Measurements from ENCODE around the gene RASIP1. TPM values are rescaled to one million over a fixed set of nuclear protein-coding genes. Genes with fewer than 3 reads are reported as not detected.
A peak's percentile ranks its signal among the peaks of the same experiment; 100 is the strongest.

Gene RASIP1
- total and polyA plus RNA-seq, 4 donors, result 1.8 to 31.2 (median 9.4) TPM

GRCh38 chr19:48676487-48676886 is 63.9 kb downstream of the RASIP1 start:
- no peak overlapping the region for H3K27ac ChIP-seq (ENCODE audit: low read depth in 1 of 2, low read length in 2 of 2)
- ATAC-seq (ENCODE audit: low FRiP score) (no peak), DNase-seq (no peak)
- 92 to 94% methylated on average over 17 of the region's 17 CpGs for WGBS, 2 donors
- intact Hi-C loops (cut with DNase I), result no loop called here
- no peak overlapping the region for H3K4me3 ChIP-seq (ENCODE audit: low read length in 2 of 2)
- H3K9me3 ChIP-seq (ENCODE audit: control insufficient read depth, low read length), result no peaks in the 10 kb centered on the region
- H3K27me3 ChIP-seq (ENCODE audit: control insufficient read depth in 1 of 2, insufficient read depth in 2 of 2, low read length in 1 of 2), result no peaks in the 10 kb centered on the region
- no peaks in the 10 kb centered on the region for H3K4me1 ChIP-seq (ENCODE audit: control insufficient read depth in 1 of 2, insufficient read depth in 2 of 2, low read length in 2 of 2)
- H3K36me3 ChIP-seq (ENCODE audit: control insufficient read depth in 1 of 2, insufficient read depth in 2 of 2, low read length in 1 of 2), result no peaks in the 10 kb centered on the region

DNA sequence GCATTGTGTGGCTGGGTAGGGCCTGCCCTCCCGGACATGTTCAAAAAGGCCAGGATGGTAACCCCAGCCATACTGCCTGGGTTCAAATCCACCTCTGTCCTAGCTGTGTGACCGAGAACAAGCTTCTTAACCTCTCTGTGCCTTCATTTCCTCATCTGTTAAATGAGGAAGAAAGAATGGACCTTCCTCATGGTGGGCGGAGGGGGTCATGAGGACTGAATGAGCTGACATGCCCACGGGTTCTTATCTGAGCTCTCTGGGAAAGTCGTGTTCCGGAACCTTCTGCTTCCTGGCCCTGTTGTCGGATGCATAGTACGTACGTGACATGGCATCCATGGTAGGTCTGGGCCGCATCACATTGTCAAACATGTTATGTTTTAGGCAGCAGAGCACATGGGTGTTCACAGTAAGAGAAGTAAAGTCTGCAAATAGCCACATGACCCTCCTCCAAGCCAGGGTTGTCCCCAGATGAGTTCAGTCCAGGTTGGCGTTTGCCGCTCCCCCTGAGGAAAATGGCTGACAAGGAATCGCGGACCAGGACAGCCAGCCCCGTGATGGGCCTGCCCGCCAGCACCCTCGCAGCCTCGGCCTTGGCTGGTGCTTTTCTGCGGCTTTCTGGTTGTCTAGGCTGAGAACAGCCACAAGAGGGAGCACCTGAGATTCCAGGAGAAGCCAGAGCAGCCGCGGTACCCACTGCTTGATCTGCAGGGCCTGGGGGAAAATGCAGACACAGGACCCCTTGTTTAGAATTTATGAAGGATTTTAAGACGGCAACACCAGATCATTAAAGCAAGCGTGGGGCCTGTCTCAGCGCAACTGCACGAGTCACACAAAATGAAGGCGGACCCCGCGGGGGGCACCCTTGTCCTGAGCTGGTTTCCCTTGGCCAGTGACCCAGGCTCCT is 65.2 kb downstream of the RASIP1 start:
- Histone ChIP-seq H3K9me3 (ENCODE audit: control insufficient read depth, low read length) (no peaks in the 10 kb centered on the region), H3K4me3 (ENCODE audit: low read length in 2 of 2) (no peak overlapping the region), H3K4me1 (ENCODE audit: control insufficient read depth in 1 of 2, insufficient read depth in 2 of 2, low read length in 2 of 2) (no peaks in the 10 kb centered on the region), H3K27me3 (ENCODE audit: control insufficient read depth in 1 of 2, insufficient read depth in 2 of 2, low read length in 1 of 2) (no peaks in the 10 kb centered on the region), H3K36me3 (ENCODE audit: control insufficient read depth in 1 of 2, insufficient read depth in 2 of 2, low read length in 1 of 2) (no peaks in the 10 kb centered on the region), H3K27ac (ENCODE audit: low read depth in 1 of 2, low read length in 2 of 2) (no peak overlapping the region)
- DNase-seq (peak; percentile 87 to 88), ATAC-seq (ENCODE audit: low FRiP score) (peak; percentile 83)
- WGBS, 2 donors, result 32 to 33% methylated on average over 28 of the region's 28 CpGs
- intact Hi-C loops (cut with DNase I), result no loop called here

- WGBS, 2 donors, result 87 to 88% methylated on average over 19 of the region's 19 CpGs
- intact Hi-C loops (cut with DNase I), result no loop called here
- no peak for DNase-seq
- H3K36me3 ChIP-seq (ENCODE audit: control insufficient read depth in 1 of 2, insufficient read depth in 2 of 2, low read length in 1 of 2), result no peaks in the 10 kb centered on the region
- H3K4me1 ChIP-seq (ENCODE audit: control insufficient read depth in 1 of 2, insufficient read depth in 2 of 2, low read length in 2 of 2), result no peaks in the 10 kb centered on the region
- ATAC-seq (ENCODE audit: low FRiP score), result no peak
- no peak overlapping the region for H3K4me3 ChIP-seq (ENCODE audit: low read length in 2 of 2)
- H3K27ac ChIP-seq (ENCODE audit: low read depth in 1 of 2, low read length in 2 of 2), result no peak overlapping the region
- no peaks in the 10 kb centered on the region for H3K9me3 ChIP-seq (ENCODE audit: control insufficient read depth, low read length)
- H3K27me3 ChIP-seq (ENCODE audit: control insufficient read depth in 1 of 2, insufficient read depth in 2 of 2, low read length in 1 of 2), result no peaks in the 10 kb centered on the region
Observed at GRCh38 chr19:48674216-48674809, 66.1 kb downstream of the RASIP1 start.

GRCh38 chr19:48673436-48674100 is 66.8 kb downstream of the RASIP1 start:
- Histone ChIP-seq H3K4me1 (ENCODE audit: control insufficient read depth in 1 of 2, insufficient read depth in 2 of 2, low read length in 2 of 2) (no peaks in the 10 kb centered on the region), H3K36me3 (ENCODE audit: control insufficient read depth in 1 of 2, insufficient read depth in 2 of 2, low read length in 1 of 2) (no peaks in the 10 kb centered on the region), H3K27ac (ENCODE audit: low read depth in 1 of 2, low read length in 2 of 2) (no peak overlapping the region), H3K9me3 (ENCODE audit: control insufficient read depth, low read length) (no peaks in the 10 kb centered on the region), H3K4me3 (ENCODE audit: low read length in 2 of 2) (no peak overlapping the region), H3K27me3 (ENCODE audit: control insufficient read depth in 1 of 2, insufficient read depth in 2 of 2, low read length in 1 of 2) (no peaks in the 10 kb centered on the region)
- intact Hi-C loops (cut with DNase I), result no loop called here
- ATAC-seq (ENCODE audit: low FRiP score), result no peak
- DNase-seq, result no peak
- 79 to 80% methylated on average over 25 of the region's 25 CpGs for WGBS, 2 donors

DNA sequence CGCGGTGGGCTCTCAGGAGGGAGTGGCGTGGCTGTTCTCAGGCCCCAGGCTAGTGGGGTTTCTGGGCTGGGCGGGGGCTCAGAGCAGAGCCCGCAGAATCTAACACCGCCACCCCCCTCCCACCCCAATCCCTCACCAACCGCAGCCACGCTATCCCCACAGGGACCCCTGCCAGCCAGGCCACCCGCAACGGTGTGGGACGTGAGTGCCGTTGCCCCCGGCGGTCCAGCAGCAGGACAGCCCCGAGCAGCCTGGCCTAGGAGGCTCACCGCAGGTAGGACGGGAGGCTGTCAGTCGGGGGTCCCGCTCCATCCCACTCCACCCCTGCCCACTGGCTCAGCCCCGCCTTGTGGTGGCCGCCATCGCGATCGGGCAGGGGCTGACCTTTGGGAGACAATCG is 67.4 kb downstream of the RASIP1 start, which contains the start of gene NTN5:
Gene NTN5, minus strand, starts transcription at position 24 of the 400 bp plus-strand sequence. CDS start 2,031 bp downstream, outside the sequence.
- WGBS, 2 donors, result 73 to 76% methylated on average over 24 to 25 of the region's 25 CpGs

DNA sequence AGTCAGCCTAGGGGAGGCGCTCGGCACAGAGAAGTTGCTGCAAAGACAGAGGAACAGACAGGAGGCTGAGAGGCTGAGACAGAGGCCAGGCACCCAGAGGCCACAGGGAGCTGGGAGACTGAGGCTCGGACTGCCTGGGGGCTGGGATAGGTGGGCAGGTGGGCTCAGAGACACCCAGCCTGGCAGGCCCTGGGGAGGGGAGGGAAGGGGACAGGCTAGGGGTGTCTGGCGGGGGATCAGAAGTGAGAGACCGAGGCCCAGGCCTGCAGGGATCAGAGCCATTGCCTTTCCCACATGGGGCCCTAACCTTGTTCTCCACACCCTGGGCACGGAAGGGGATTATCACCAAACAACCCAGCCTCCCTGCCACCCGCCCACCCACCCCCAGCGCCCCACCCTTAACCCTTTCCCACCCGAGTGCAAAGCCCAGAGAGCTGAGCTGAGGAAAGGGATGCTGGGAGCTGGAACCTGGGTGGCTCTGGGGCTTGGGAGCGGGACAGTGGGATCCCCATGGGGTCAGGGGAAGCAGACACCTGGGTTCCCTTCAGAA is 68.9 kb downstream of the RASIP1 start:
- no peaks in the 10 kb centered on the region for H3K9me3 ChIP-seq (ENCODE audit: control insufficient read depth, low read length)
- no peak for DNase-seq
- H3K36me3 ChIP-seq (ENCODE audit: control insufficient read depth in 1 of 2, insufficient read depth in 2 of 2, low read length in 1 of 2), result no peaks in the 10 kb centered on the region
- WGBS, 2 donors, result 77 to 81% methylated on average over 9 to 10 of the region's 10 CpGs
- no peak for ATAC-seq (ENCODE audit: low FRiP score)
- H3K27me3 ChIP-seq (ENCODE audit: control insufficient read depth in 1 of 2, insufficient read depth in 2 of 2, low read length in 1 of 2), result no peaks in the 10 kb centered on the region
- no peak overlapping the region for H3K27ac ChIP-seq (ENCODE audit: low read depth in 1 of 2, low read length in 2 of 2)
- no peaks in the 10 kb centered on the region for H3K4me1 ChIP-seq (ENCODE audit: control insufficient read depth in 1 of 2, insufficient read depth in 2 of 2, low read length in 2 of 2)
- no peak overlapping the region for H3K4me3 ChIP-seq (ENCODE audit: low read length in 2 of 2)
- intact Hi-C loops (cut with DNase I), result no loop called here

More for the DNA sequence above, 67.4 kb downstream of the RASIP1 start, which contains the start of gene NTN5:
- no peak within 1 kb of the TSS for H3K4me3 ChIP-seq (ENCODE audit: low read length in 2 of 2)
- H3K36me3 ChIP-seq (ENCODE audit: control insufficient read depth in 1 of 2, insufficient read depth in 2 of 2, low read length in 1 of 2), result no peaks in the 10 kb centered on the region
- H3K27ac ChIP-seq (ENCODE audit: low read depth in 1 of 2, low read length in 2 of 2), result no peak within 1 kb of the TSS
- H3K9me3 ChIP-seq (ENCODE audit: control insufficient read depth, low read length), result no peaks in the 10 kb centered on the region
- intact Hi-C loops (cut with DNase I), result no loop called here
- no peak for ATAC-seq (ENCODE audit: low FRiP score)
- H3K4me1 ChIP-seq (ENCODE audit: control insufficient read depth in 1 of 2, insufficient read depth in 2 of 2, low read length in 2 of 2), result no peaks in the 10 kb centered on the region
- no peaks in the 10 kb centered on the region for H3K27me3 ChIP-seq (ENCODE audit: control insufficient read depth in 1 of 2, insufficient read depth in 2 of 2, low read length in 1 of 2)
- DNase-seq, result no peak

GRCh38 chr19:48670699-48671445 is 69.5 kb downstream of the RASIP1 start:
- intact Hi-C loops (cut with DNase I), result no loop called here
- H3K27me3 ChIP-seq (ENCODE audit: control insufficient read depth in 1 of 2, insufficient read depth in 2 of 2, low read length in 1 of 2), result no peaks in the 10 kb centered on the region
- ATAC-seq (ENCODE audit: low FRiP score) (no peak), DNase-seq (no peak)
- H3K4me3 ChIP-seq (ENCODE audit: low read length in 2 of 2), result no peak overlapping the region
- H3K9me3 ChIP-seq (ENCODE audit: control insufficient read depth, low read length), result no peaks in the 10 kb centered on the region
- 85 to 89% methylated on average over 19 to 21 of the region's 21 CpGs for WGBS, 2 donors
- no peak overlapping the region for H3K27ac ChIP-seq (ENCODE audit: low read depth in 1 of 2, low read length in 2 of 2)
- no peaks in the 10 kb centered on the region for H3K36me3 ChIP-seq (ENCODE audit: control insufficient read depth in 1 of 2, insufficient read depth in 2 of 2, low read length in 1 of 2)
- no peaks in the 10 kb centered on the region for H3K4me1 ChIP-seq (ENCODE audit: control insufficient read depth in 1 of 2, insufficient read depth in 2 of 2, low read length in 2 of 2)

All from aorta (tissue), 5 donors.